HG02759 (cell line): Measurements from ENCODE around the gene THBS3.
"Not testable (repeated sequence)": the region's sequence is repeated elsewhere in the genome, so short reads cannot be mapped to it uniquely, and the experiment has no call there.

Experiments used
- ATAC-seq: cut with Tn5 transposase; IDR thresholded peaks from one replicate; pipeline ENCODE4 v1.9.1; 2021; ENCODE audit warnings: mild to moderate bottlenecking, moderate library complexity; ENCODE audit not compliant: unreplicated experiment

THBS3 gene

DNA sequence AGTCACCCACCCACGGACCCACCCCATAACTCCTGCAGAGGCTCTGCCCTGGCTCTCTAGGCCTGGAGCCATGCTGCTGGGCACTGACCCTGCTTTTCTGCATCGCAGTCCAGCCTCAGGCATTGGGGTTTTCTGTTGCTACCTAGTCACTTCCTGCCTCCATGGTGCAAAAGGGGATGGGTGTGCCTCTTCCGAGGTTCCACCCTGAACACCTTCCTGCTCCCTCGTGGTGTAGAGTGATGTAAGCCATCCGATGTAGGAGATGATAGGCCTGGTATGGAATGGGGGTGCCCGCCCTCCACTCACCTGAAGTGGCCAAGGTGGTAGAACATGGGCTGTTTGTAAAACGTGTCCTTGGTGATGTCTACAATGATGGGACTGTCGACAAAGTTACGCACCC, 27.7 kb upstream of the THBS3 start:
- not testable (repeated sequence) for ATAC-seq

DNA sequence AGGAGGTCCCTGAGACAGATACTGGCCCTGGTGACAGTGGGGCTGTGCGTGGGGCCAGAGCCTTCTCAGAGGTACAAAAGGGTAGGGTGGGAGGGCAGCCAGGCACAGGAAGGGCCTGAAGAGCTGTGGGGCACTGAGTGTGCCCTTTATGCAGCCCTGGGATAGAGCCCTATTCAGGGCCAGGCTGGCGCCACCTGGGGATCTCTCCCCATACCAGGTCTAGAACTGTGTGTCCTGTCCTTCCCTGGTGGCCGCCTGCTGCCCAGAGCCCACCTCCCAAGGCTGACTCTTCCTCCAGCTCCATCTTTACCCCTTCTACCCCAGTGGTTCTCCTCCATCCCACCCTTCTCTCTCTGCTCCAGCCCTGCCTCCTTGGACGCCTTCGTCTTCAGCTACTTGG, 25.8 kb upstream of the THBS3 start:
- ATAC-seq = not testable (repeated sequence)

GRCh38 chr1:155232001-155232978, 24.6 kb upstream of the THBS3 start:
- not testable (repeated sequence) for ATAC-seq

- ATAC-seq = not testable (repeated sequence)
These were observed 23.6 kb upstream of the THBS3 start for GRCh38 chr1:155231302-155231701.

DNA sequence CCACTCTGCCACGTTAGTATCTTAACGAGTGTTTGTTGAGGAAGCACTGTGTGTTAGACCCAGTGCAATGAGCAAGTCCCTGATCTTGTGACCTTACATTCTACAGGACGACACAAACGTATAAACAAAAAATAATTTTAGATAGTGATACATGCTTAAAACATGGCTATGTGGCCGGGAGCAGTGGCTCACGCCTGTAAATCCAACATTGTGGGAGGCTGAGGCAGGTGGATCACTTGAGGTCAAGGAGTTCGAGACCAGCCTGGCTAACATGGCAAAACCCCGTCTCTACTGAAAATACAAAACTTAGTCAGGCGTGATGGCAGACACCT, 20.4 kb upstream of the THBS3 start:
- no peak for ATAC-seq

DNA sequence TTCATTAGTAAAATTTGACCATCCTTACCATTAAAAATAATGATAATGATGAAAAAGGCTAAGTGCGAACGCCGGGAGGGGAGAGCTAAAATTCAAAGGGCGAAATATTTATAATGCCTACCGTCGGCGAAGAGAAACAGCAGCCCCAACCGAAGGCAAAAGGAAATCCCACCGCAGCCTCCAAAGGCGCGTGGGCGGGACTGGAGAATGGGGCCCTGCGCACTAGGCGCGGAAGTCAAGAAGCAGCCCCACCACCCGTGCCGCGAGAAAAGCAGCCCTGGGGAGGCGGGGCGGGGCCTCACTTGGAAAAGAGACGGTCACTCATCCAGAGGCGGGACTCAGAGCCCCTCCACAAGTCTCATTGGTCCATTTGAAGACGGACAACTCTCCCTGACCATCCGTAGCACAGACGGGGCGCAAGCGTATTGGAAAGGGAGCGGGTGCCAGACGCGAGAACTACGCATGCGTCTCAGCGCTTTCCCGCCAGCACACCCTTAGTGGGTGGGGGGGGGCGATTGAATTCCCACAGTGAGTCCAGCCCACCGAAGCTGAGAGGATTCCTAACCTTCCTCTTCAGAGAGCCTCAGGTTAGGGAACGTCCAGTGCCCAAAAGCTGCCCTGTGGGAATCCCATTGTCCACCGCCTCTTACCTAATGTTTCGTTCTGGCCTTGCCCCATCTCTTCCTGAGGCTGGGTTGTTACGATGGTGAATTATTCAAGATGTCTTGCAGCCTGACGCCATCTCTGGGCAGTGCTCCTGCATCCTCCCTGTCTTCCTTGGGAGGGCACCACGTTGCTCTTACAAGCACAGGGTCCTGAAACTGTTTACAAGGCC, 19.8 kb upstream of the THBS3 start:
- ATAC-seq = peak; percentile 89

DNA sequence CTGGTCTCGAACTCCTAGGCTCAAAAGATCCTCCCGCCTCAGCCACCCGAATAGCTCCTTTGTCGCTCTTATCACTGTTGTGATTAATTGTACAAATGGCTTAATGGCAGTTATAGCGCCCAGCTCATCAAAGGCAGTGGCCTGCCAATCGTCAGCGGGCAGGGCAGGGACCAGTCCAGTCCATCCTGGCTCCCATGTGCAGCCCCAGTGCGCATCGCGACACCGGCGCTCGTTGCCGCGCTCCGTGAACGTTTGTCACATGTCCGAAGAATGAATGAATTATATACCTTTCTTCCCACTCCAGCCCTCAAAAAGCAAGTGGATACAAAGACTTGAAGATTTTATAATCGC, 19.2 kb upstream of the THBS3 start:
- peak; percentile 29 for ATAC-seq

DNA sequence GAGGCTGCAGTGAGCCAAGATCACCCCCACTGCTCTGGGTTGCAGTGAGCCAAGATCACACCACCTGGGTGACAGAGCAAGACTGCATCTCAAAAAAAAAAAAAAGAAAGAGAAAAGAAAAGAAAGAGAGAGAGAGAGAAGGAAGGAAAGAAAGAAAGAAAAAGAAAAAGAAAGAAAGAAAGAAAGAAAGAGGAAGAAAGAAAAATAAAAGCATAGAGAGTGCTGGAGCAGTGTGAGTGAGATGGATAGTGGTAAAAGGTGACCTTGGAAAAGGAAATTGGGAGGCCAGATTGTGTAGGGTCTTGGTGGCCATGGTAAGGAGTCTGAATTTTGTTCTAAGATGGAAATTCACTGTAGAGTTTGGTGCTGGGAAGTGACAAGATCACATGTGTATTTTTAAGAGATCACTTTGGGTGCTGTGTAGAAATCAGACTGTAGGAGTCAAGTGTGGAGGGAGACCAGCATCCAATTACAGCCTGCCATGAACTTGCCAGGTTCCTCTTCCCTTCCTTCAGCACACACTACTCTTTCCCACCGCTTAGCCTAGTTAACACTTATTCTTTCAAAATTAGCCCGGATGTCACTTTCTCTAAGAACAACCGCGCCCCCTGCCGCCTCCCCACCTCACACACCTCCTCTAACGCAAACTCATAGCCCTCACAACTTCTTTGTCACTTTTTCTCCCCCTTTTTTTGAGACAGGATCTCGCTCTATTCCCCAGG, 18.7 kb upstream of the THBS3 start:
- ATAC-seq = peak; percentile 27

DNA sequence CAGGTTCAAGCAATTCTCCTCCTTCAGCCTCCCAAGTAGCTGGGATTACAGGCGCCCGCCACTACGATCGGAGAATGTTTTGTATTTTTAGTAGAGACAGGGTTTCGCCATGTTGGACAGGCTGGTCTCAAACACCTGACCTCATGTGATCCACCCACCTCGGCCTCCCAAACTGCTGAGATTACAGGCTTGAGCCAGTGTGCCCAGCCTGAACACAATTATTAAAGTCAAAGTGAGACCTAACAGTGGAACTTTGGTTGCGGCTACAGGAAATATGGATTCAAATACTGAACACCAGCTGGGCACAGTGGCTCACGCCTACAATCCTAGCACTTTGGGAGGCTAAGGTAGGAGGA, 17.7 kb upstream of the THBS3 start:
- ATAC-seq = not testable (repeated sequence)

DNA sequence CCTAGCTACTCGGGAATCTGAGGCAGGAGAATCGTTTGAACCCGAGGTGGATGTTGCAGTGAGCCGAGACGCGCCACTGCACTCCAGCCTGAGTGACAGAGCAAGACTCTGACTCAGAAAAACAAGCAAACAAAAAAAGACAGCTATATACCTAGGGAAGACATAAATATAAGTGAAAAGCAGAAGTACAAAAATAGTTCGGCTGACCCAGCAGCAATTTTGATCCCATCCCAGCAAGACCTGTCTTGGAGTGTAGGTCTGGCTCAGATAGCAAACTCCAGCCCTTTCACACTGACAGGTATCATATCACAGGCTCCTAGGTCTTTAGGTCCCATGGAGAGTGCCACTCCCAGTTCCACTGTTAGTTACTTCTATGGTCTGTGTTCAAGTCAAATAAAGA, 15.3 kb upstream of the THBS3 start:
- no peak for ATAC-seq

GRCh38 chr1:155220211-155220965, 12.7 kb upstream of the THBS3 start:
- not testable (repeated sequence) for ATAC-seq

DNA sequence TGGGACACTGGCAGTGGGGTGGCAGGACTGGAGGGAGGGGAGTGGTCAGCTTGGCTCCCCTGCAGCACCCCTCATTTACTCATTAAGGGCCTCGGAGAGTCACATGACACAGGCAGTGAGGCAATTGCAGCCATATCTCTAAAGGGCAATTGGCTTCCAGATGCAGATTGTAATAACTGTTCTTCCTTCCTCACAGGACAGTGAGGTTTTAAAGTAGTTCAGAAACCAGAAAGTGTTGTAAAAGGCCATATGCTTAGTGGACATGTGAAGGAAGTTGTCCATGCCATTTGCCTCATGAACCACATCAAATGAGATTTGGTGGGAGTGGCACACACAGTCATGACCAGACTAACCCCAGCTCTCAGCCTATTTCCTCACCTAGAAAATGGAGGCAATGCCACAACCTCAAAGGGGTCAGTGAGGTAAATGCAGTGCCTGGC, 11.9 kb upstream of the THBS3 start:
- no peak for ATAC-seq

DNA sequence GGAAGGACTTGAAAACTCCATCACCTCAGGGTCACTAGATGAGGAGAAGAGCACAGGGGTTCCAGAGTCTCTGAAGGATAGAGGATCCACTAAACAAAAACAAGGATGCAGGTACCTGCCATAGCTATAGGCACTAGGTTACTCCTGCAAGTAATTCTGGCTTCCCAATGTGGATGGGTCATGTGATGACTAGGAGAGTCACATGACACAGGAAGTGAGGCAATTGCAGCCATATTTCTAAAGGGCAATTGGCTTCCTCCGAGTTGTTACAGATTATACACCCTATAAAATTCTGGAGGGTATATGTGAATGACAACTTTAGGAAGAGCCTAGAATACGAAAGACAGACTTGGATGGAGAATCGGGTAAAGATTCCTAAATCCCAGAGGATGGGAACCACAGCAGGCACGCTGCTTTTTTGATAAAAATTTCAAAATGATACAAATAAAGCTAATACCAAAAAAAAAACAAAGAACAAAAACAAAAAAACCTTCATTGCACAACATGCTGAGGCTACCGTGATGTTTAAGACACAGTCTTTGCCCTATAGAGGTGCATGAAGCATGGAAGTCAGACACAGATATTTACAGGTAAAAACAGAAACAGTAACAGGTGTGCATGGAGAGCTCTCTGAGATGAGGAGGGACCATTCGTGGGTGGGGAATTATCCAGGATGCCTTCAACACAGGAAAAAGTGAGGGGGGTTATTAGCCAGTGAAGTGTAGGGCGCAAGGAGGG, 11.3 kb upstream of the THBS3 start:
- ATAC-seq = no peak

DNA sequence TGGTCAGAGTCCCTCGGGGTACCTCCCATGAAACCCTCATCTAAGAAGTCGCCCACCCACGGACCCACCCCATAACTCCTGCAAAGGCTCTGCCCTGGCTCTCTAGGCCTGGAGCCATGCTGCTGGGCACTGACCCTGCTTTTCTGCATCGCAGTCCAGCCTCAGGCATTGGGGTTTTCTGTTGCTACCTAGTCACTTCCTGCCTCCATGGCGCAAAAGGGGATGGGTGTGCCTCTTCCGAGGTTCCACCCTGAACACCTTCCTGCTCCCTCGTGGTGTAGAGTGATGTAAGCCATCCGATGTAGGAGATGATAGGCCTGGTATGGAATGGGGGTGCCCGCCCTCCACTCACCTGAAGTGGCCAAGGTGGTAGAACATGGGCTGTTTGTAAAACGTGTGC, 7.0 kb upstream of the THBS3 start:
- ATAC-seq = not testable (repeated sequence)

DNA sequence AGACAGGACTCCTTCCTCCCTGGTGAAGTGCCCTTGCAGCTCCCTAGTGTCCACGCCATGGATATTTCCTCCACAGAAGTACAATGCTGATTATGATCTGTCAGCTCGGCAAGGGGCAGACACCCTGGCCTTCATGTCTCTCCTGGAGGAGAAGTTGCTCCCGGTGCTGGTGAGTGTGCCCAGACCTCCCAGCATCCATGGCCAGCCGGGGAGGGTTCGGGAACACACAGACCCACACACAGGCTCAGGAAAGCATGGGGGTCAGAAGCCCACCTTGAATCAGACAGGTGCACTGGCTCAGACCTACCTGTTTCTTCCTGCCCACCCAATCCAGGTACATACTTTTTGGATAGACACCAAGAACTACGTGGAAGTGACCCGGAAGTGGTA, 4.3 kb upstream of the THBS3 start:
- not testable (repeated sequence) for ATAC-seq

DNA sequence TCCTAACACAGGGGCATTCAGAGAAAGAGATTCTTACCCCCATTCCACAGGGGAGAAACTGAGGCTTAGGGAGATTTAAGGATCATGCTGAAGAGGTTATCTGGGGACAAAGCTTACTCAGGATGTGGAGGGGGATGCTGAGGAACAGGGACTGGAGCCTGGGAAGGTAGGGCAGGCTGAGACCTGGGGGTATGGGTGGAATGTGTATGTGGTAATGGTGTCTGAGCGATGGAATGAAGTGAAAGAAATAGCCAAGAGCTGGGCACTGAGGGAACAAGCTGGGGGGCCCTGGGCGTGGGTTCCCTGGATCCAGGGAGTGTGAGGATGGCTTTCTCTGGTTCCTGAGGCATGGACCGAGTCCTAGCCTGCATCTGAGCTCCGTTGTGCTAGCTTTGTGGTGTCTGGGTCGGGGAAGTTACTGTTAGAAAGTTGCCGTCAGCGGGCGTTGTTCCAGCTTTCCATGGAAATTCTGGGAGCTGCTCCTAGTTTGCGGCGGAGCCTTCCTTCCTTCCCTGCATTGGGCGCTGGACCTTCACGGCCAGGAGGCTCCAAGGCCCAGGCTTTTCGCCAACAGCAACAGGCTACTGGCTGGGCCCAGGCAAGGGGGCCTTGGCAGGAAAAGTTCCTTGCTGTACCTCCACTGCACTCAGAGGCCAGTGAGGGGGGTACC, 3.8 kb upstream of the THBS3 start:
- not testable (repeated sequence) for ATAC-seq

DNA sequence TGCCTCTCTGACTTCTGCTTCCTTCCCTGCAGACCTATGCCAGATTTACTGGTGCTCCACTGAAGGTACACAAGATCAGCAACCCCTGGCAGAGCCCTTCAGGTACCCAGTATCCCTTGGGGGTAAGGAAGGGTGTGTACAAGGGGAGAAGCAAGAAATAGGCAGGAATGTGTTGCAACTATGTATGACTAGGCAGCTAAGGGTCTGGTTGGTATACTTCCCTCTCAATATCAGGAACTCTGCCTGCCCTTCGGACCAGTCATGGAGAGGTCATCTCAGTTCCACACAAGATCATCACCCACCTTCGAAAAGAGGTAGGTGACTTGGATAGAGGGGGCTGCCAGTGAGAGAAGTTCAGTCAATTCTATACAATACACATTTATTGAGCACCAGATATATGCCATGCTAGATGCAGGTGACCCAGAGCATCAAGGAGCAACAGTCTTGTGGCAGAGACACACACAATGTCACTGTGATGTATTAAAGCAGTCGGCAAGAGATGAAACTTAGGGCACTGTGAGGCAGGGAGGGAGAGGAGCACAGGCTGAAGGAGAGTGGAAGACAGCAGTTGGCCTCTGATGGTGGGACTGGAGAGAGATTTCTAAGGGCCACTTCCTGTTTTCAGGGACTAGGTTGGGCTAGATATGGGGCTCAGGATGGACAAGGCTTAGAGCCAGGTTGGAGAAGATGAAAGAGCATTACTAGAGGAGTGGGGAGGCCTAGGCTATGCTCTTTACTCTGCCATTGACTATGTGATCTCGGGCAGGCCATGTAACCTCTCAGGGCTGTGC, 2.8 kb upstream of the THBS3 start:
- no peak for ATAC-seq

DNA sequence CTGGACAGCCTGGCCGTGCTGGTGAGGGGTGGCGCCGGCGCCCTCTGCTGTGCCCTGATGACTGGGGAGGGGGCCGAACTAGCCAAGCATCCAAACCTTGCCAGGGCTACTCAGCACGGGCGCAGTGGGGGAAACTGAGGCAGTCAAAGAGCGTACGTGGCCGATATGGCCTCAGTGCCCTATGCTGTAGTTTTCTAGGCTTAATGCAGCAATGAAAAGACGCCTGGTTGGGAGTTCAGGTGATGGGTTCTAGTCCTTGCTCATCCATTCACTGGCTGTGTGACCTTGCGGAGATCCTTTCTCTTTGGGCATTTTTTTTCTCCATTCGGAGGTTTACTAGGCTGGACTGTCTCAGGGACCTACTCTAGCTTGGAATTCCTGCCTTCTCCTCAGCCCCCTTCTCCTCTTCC, 1.6 kb upstream of the THBS3 start:
- no peak for ATAC-seq
